Upper lobe of left lung (tissue), 6 donors: Measurements from ENCODE around the gene ROBO1. TPM values are rescaled to one million over a fixed set of nuclear protein-coding genes. Genes with fewer than 3 reads are reported as not detected.
A peak's percentile ranks its signal among the peaks of the same experiment; 100 is the strongest.

Source experiments
- ATAC-seq, 2 donors: fragments of 200-7000 bp; cut with Tn5 transposase; one replicate each; pipeline ENCODE4 v1.9.1; 2022; ENCODE audit warnings: mild to moderate bottlenecking in 2 of 2, moderate library complexity in 2 of 2; ENCODE audit not compliant: low FRiP score in 2 of 2
- DNase-seq, 2 donors: peaks; one replicate each; pipeline ENCODE4 v3.0.0-alpha.2; 2019 to 2020
- H3K27ac ChIP-seq, 4 donors: fragments of 200-600 bp; sonication (generic); one replicate each; pipeline ENCODE4 v1.5.1; 2016 to 2019
- H3K27me3 ChIP-seq, 4 donors: fragments of 200-600 bp; sonication (generic); one replicate each; pipeline ENCODE4 v1.5.1; 2017 to 2019
- H3K36me3 ChIP-seq, 4 donors: fragments of 200-600 bp; sonication (generic); one replicate each; pipeline ENCODE4 v1.5.1; 2016 to 2019
- H3K4me1 ChIP-seq, 4 donors: fragments of 200-600 bp; sonication (generic); one replicate each; pipeline ENCODE4 v1.5.1; 2018 to 2019
- H3K4me3 ChIP-seq, 4 donors: fragments of 200-600 bp; sonication (generic); one replicate each; pipeline ENCODE4 v1.5.1; 2017 to 2019; ENCODE audit warnings: mild to moderate bottlenecking in 2 of 4, moderate library complexity in 1 of 4
- H3K9me3 ChIP-seq, 4 donors: fragments of 200-600 bp; sonication (generic); one replicate each; pipeline ENCODE4 v1.5.1; 2018 to 2019
- EP300 ChIP-seq, 4 donors: sonication (generic); formaldehyde crosslinking; IDR thresholded peaks; one replicate each; pipeline ENCODE4 v1.5.1; 2017; ENCODE audit warnings: antibody characterized with exemption in 4 of 4, control low read depth in 2 of 4
- POLR2A ChIP-seq, 4 donors: fragments of 450-650 bp; IDR thresholded peaks; one replicate each; pipeline ENCODE4 v1.5.1; 2016 to 2017; ENCODE audit warnings: antibody characterized with exemption in 4 of 4, mild to moderate bottlenecking in 2 of 4
- POLR2AphosphoS5 ChIP-seq, 2 donors: sonication (generic); formaldehyde crosslinking; IDR thresholded peaks; one replicate each; pipeline ENCODE4 v1.5.1; 2017; ENCODE audit warnings: antibody characterized with exemption in 2 of 2
- WGBS, 2 donors: methylation state at CpG; one replicate each; pipeline ENCODE4 v1.1.5; 2017 to 2018; 5-methylcytosine and 5-hydroxymethylcytosine counted together
- total RNA-seq, 6 donors: library from RNA; depleted of rRNA in 4 of 6; stranded (reverse); fragments of >200 nt in 4 of 6; gene quantifications; one replicate each; pipeline versions ENCODE4 v1.1.0 to v1.2.1, GENCODE V29; 2016 to 2021
- TF ChIP-seq, protein P1 (sequence below), 6 experiments: fragments of 450-650 bp in 4 of 6; fragments of 200-600 bp in 2 of 6; sonication (generic) in 2 of 6; IDR thresholded peaks; one replicate each; pipeline ENCODE4 v1.5.1; 2016 to 2019; ENCODE audit warnings: antibody characterized with exemption in 6 of 6
- donor health status: DM: no; HTN: no; CAD: no; lungs with moderate emphysema.
- donor health status: DM: no; HTN: yes; CAD: no; lungs with severe emphysema.

ROBO1 gene
- total RNA-seq, 6 donors from 2014 or later, result 10.5 to 29.0 (median 18.0) TPM

GRCh38 chr3:79421273-79421672, 346.5 kb downstream of the ROBO1 start:
- H3K4me1 ChIP-seq, result no peaks in the 10 kb centered on the region
- no peaks in the 10 kb centered on the region for H3K36me3 ChIP-seq
- WGBS, 2 donors, result 55 to 57% methylated on average over 2 of the region's 2 CpGs
- no peak overlapping the region for H3K27ac ChIP-seq
- no peaks in the 10 kb centered on the region for H3K27me3 ChIP-seq
- TF ChIP-seq POLR2AphosphoS5 (IDR thresholded peaks at IDR 0.05) (no peak), POLR2A (IDR thresholded peaks at IDR 0.05) (no peak), EP300 (IDR thresholded peaks at IDR 0.05) (no peak)
- TF ChIP-seq, protein P1, sequence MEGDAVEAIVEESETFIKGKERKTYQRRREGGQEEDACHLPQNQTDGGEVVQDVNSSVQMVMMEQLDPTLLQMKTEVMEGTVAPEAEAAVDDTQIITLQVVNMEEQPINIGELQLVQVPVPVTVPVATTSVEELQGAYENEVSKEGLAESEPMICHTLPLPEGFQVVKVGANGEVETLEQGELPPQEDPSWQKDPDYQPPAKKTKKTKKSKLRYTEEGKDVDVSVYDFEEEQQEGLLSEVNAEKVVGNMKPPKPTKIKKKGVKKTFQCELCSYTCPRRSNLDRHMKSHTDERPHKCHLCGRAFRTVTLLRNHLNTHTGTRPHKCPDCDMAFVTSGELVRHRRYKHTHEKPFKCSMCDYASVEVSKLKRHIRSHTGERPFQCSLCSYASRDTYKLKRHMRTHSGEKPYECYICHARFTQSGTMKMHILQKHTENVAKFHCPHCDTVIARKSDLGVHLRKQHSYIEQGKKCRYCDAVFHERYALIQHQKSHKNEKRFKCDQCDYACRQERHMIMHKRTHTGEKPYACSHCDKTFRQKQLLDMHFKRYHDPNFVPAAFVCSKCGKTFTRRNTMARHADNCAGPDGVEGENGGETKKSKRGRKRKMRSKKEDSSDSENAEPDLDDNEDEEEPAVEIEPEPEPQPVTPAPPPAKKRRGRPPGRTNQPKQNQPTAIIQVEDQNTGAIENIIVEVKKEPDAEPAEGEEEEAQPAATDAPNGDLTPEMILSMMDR (IDR thresholded peaks at IDR 0.05), result no peak
- no peaks in the 10 kb centered on the region for H3K9me3 ChIP-seq
- H3K4me3 ChIP-seq, result no peak overlapping the region
- ATAC-seq (no peak), DNase-seq (no peak)

- no peaks in the 10 kb centered on the region for H3K27me3 ChIP-seq
- no peaks in the 10 kb centered on the region for H3K4me1 ChIP-seq
- DNase-seq, result no peak
- TF ChIP-seq POLR2A (IDR thresholded peaks at IDR 0.05), result no peak
- TF ChIP-seq, protein P1 (IDR thresholded peaks at IDR 0.05), result no peak
- no peak for TF ChIP-seq POLR2AphosphoS5 (IDR thresholded peaks at IDR 0.05)
- TF ChIP-seq EP300 (IDR thresholded peaks at IDR 0.05), result no peak
- WGBS, 2 donors, result 58 to 71% methylated on average over 7 of the region's 7 CpGs
- no peaks in the 10 kb centered on the region for H3K9me3 ChIP-seq
- no peak overlapping the region for H3K4me3 ChIP-seq
- H3K27ac ChIP-seq, result no peak overlapping the region
- no peak for ATAC-seq
- H3K36me3 ChIP-seq, result no peaks in the 10 kb centered on the region
These were observed 348.8 kb downstream of the ROBO1 start for GRCh38 chr3:79418855-79419621.

- H3K27me3 ChIP-seq, result no peaks in the 10 kb centered on the region
- no peak overlapping the region for H3K27ac ChIP-seq
- no peaks in the 10 kb centered on the region for H3K9me3 ChIP-seq
- no peaks in the 10 kb centered on the region for H3K36me3 ChIP-seq
- ATAC-seq (no peak), DNase-seq (no peak)
- no peak for TF ChIP-seq EP300 (IDR thresholded peaks at IDR 0.05)
- no peak for TF ChIP-seq POLR2AphosphoS5 (IDR thresholded peaks at IDR 0.05)
- TF ChIP-seq, protein P1 (IDR thresholded peaks at IDR 0.05), result no peak
- no peak for TF ChIP-seq POLR2A (IDR thresholded peaks at IDR 0.05)
- WGBS, 2 donors, result 45 to 55% methylated on average over 3 of the region's 3 CpGs
- H3K4me1 ChIP-seq, result no peaks in the 10 kb centered on the region
- no peak overlapping the region for H3K4me3 ChIP-seq
These were observed 352.4 kb downstream of the ROBO1 start for GRCh38 chr3:79415356-79415755.

- 69 to 71% methylated on average over 3 of the region's 3 CpGs for WGBS, 2 donors
- DNase-seq (no peak), ATAC-seq (peak in 1 of 2 donors; percentile 91)
- Histone ChIP-seq H3K4me1 (no peaks in the 10 kb centered on the region), H3K4me3 (no peak overlapping the region), H3K9me3 (no peaks in the 10 kb centered on the region), H3K27ac (no peak overlapping the region), H3K36me3 (no peaks in the 10 kb centered on the region), H3K27me3 (no peaks in the 10 kb centered on the region)
- TF ChIP-seq EP300 (IDR thresholded peaks at IDR 0.05) (no peak), POLR2AphosphoS5 (IDR thresholded peaks at IDR 0.05) (peak in 1 of 2 donors; percentile 26), POLR2A (IDR thresholded peaks at IDR 0.05) (no peak)
- TF ChIP-seq, protein P1 (IDR thresholded peaks at IDR 0.05), result no peak
These were observed 353.0 kb downstream of the ROBO1 start for GRCh38 chr3:79414806-79415205.

- TF ChIP-seq, protein P1 (IDR thresholded peaks at IDR 0.05), result no peak
- TF ChIP-seq POLR2A (IDR thresholded peaks at IDR 0.05) (no peak), EP300 (IDR thresholded peaks at IDR 0.05) (no peak), POLR2AphosphoS5 (IDR thresholded peaks at IDR 0.05) (no peak)
- no peak for DNase-seq
- Histone ChIP-seq H3K27me3 (no peaks in the 10 kb centered on the region), H3K9me3 (no peaks in the 10 kb centered on the region), H3K36me3 (no peaks in the 10 kb centered on the region), H3K4me3 (no peak overlapping the region), H3K27ac (peak overlapping the region in 1 of 4 donors; percentile 22), H3K4me1 (no peaks in the 10 kb centered on the region)
- no peak for ATAC-seq
- WGBS, 2 donors, result 74% methylated on average over 1 of the region's 1 CpG
These were observed 353.8 kb downstream of the ROBO1 start for GRCh38 chr3:79414035-79414434.
